SJCRH30 (cell line): Measurements from ENCODE around the gene GRK5. TPM values are rescaled to one million over a fixed set of nuclear protein-coding genes. Genes with fewer than 3 reads are reported as not detected.

Experiments
- DNase-seq, 2 experiments: peaks; one replicate each; pipeline ENCODE4 v3.0.0-alpha.2; 2015 to 2020
- H3K27ac ChIP-seq: fragments of 250-450 bp; sonication (Bioruptor Pico); 2 replicates; pipeline ENCODE4 v1.5.1; 2020; ENCODE audit warnings: mild to moderate bottlenecking, moderate library complexity
- H3K27me3 ChIP-seq: fragments of 250-450 bp; sonication (Bioruptor Pico); 2 replicates; pipeline ENCODE4 v1.5.1; 2020; ENCODE audit warnings: mild to moderate bottlenecking, moderate library complexity
- H3K36me3 ChIP-seq: fragments of 250-450 bp; sonication (Bioruptor Pico); 2 replicates; pipeline ENCODE4 v1.5.1; 2020; ENCODE audit warnings: mild to moderate bottlenecking, moderate library complexity
- H3K4me1 ChIP-seq: fragments of 250-450 bp; sonication (Bioruptor Pico); 2 replicates; pipeline ENCODE4 v1.5.1; 2020; ENCODE audit warnings: mild to moderate bottlenecking, moderate library complexity
- H3K4me3 ChIP-seq: fragments of 250-450 bp; sonication (Bioruptor Pico); 2 replicates; pipeline ENCODE4 v1.5.1; 2020; ENCODE audit warnings: mild to moderate bottlenecking, moderate library complexity
- H3K9me3 ChIP-seq: fragments of 250-450 bp; sonication (Bioruptor Pico); replicated peaks from 2 replicates; pipeline ENCODE4 v1.5.1; 2020; ENCODE audit warnings: mild to moderate bottlenecking, moderate library complexity
- total RNA-seq: library from RNA; depleted of rRNA; stranded (reverse); fragments of >200 nt; shearing (Covaris generic); gene quantifications from 2 replicates; pipeline ENCODE4 v1.2.3, GENCODE V29; 2014

GRK5 gene
- total RNA-seq, 1 experiment from 2014 or later = 4.4 TPM

DNA sequence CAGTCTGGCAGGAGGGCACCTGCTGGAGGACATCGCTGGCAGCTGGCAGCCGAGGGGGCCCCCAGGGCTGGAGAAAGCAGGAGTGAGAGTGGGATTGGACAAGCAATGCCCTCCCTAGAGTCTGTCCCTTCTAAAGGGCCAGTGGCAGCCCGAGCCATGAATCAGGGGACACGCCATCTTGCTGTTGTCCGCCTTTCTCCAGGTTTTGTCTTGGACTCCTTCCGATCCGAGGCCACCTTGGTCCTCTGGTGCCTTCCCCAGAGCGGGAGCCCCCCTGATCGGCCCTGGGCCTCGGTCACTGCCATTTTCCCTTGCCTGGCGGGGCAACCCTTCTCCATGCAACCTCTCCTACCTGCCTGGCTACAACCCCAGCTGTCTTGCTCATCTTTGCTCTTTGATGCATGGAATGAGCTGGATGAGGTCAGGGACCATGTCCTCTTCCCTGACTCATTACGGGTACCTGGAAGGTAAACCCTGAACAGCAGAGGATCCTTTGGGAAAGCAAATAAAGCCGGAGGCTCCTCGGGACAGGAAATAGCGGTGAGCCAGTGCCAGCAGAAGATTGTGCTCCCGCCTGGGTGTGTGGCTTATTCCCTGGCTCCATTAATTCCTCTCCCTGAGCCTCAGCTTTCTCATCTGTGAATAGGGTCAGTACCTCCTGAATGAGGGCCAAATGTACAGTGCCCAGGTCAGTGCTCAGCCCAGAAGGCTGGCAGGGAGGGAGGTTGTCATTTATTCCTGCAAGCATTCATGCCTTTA, 112.0 kb downstream of the GRK5 start:
- no peak overlapping the region for H3K4me3 ChIP-seq
- H3K27ac ChIP-seq = no peak overlapping the region
- H3K4me1 ChIP-seq = peaks cover 59% of the 10 kb centered on the region
- no peaks in the 10 kb centered on the region for H3K36me3 ChIP-seq
- DNase-seq = peak; percentile 37 to 47
- no peaks in the 10 kb centered on the region for H3K27me3 ChIP-seq
- H3K9me3 ChIP-seq = no peaks in the 10 kb centered on the region

DNA sequence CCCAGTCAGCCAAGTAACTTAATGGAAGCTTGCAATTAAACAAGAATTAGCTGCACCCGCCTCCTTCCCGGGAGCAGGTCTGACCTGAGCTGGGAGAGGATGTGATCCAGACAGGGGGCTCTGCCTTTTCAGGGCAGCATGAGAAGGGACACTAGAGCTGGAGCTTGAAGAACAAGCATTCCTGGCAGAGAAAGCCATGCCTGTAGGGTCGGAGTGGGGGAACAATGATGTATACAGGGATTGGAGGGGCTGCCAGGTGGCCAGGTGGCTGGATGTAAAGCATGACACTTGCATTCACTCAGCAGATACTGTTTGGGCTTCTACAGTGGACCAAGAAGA, 112.5 kb downstream of the GRK5 start:
- no peaks in the 10 kb centered on the region for H3K9me3 ChIP-seq
- H3K4me1 ChIP-seq = peaks cover 54% of the 10 kb centered on the region
- DNase-seq = no peak
- H3K4me3 ChIP-seq = no peak overlapping the region
- H3K27ac ChIP-seq = no peak overlapping the region
- no peaks in the 10 kb centered on the region for H3K36me3 ChIP-seq
- H3K27me3 ChIP-seq = no peaks in the 10 kb centered on the region

DNA sequence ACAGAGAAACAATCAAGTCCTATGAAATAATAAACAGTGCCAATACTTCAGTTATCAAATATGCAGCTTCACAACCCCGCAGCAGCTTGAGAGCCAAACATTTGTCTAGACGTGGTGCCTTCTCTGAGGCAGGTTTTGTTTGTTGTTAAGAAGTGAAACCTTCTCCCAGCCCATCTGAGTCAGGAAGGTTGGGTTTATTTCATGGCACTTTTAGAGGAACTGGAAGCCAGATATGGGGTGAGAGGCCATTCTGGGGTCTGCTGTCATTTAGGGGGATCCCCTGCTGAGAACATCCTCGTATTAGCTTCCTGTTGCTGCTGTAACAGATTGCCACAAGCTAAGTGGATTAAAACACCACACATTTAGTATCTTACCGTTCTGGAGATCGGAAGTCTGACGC, 113.6 kb downstream of the GRK5 start:
- DNase-seq = no peak
- Histone ChIP-seq H3K27ac (no peak overlapping the region), H3K4me3 (no peak overlapping the region), H3K9me3 (no peaks in the 10 kb centered on the region), H3K4me1 (peaks cover 43% of the 10 kb centered on the region), H3K36me3 (no peaks in the 10 kb centered on the region), H3K27me3 (no peaks in the 10 kb centered on the region)

DNA sequence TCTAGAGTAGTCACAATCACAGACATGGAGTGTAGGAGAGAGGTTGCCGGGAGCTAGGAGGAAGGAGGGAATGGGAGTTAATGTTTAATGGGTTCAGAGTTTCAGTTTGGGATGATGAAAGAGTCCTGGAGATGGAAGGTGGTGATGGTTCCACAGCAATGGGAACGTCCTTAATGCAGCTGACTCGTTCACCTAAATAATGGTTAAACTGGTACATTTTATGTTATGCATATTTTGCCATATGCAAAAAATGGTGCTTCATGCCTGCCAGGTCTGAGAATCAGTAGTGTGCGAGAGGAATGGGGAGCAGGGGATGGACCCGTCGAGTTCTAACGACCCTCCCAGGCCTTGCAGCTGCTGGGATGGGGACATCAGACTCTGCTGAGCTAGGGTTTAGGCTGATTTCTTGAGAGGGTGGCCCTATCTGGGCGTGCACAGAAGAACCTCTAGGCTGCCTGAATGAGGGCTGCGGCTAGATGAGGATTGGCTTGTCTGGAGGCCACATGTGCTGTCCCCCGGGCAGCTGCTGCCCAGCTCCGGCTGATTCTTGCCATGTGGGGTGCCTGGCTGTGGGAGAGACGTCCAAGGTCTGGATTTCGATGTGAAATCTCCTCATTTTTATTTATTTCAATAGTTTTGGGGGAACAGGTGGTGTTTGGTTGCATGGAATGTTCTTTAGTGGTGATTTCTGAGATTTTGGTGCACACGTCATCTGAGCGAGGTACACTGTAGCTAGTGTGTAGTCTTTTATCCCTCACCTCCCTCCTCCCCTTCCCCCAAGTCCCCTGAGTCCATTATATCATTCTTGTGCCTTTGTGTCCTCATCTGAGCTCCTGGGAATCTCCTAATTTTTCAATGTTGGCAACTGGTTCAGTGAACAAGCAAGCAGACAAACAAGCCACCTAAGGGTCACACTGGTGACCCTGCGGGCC, 116.0 kb downstream of the GRK5 start:
- H3K4me3 ChIP-seq = no peak overlapping the region
- H3K27me3 ChIP-seq = no peaks in the 10 kb centered on the region
- no peaks in the 10 kb centered on the region for H3K9me3 ChIP-seq
- no peaks in the 10 kb centered on the region for H3K36me3 ChIP-seq
- peak; percentile 46 to 54 for DNase-seq
- peaks cover 19% of the 10 kb centered on the region for H3K4me1 ChIP-seq
- H3K27ac ChIP-seq = no peak overlapping the region

DNA sequence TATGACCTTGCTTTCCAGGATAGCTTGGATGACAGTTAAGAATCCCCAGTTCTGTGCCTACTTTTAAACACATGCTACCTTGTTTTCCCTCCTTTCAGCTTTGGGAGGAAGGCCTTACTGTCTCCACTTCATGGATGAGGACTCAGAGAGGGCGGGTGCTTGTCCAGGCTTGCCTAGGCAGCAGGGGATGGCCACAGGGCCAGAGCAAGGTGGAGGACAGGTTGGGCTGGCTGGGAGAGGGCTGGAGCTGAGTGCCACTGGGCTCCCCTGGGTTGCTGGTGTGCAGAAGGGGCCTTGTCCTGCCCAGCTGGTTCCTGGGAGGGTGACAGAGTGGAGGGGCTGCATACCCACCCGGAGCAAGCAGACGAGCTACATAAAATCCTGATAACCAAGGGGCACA, 117.8 kb downstream of the GRK5 start:
- no peak for DNase-seq
- no peaks in the 10 kb centered on the region for H3K9me3 ChIP-seq
- H3K27ac ChIP-seq = no peak overlapping the region

DNA sequence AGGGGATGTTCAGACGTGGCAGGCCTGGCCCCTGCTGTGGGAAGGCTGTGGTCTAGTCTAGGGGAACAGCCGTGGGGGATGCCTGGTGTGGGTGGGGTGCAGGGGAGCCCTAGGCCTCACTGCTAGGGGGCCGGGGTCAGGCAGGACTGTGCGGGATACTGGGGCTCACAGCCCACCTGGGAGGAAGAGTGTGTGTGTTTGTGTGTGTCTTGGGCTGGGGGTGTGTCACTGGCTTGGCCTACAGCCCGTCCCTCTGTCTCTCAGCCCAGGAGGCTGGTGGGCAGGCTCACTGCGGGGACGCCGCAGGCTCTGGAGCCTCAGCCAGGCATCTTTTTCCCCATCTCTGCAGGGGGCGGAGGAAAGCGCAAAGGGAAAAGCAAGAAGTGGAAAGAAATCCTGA, 118.8 kb downstream of the GRK5 start:
- H3K27me3 ChIP-seq = no peaks in the 10 kb centered on the region
- no peak overlapping the region for H3K4me3 ChIP-seq
- H3K27ac ChIP-seq = no peak overlapping the region
- no peaks in the 10 kb centered on the region for H3K36me3 ChIP-seq
- peaks cover 7% of the 10 kb centered on the region; the same call in 1 of the 2 replicates for H3K4me1 ChIP-seq
- DNase-seq = no peak
- H3K9me3 ChIP-seq = no peaks in the 10 kb centered on the region

More for the DNA sequence above, 117.8 kb downstream of the GRK5 start:
- H3K4me1 ChIP-seq = peaks cover 7% of the 10 kb centered on the region; the same call in 1 of the 2 replicates
- no peaks in the 10 kb centered on the region for H3K27me3 ChIP-seq
- H3K4me3 ChIP-seq = no peak overlapping the region
- H3K36me3 ChIP-seq = no peaks in the 10 kb centered on the region

DNA sequence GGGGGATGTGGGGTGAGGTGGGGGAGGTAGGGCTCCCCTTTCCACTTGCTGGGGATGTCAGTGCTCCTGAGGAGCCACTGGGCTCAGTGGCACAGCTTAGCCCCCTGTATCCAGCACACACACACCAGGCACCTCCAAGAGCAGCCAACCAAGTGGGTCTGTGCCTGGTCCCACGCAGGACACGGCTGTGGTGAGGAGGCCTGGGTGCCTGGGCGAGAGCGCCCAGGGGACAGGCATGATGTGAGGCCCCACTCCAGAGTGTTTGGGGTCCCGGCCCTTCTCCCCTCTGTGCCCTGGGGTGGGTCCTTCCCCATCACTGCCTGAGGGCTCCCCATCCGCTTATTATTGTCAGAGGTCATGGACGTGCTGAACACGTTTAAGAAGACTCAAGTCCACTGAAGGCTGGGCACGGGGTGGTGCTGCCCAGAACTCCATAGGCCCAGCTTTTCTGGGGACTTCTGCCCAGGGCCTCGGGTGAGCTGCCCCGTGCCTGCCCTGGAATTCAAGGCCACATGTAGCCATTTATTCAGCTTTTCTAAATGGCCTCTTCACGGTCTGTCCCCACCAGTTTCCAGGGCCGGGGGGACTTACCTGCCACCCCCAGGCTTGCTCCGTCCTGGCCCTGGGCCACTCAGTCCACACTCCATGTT, 119.8 kb downstream of the GRK5 start:
- no peak for DNase-seq
- H3K27me3 ChIP-seq = no peaks in the 10 kb centered on the region
- no peak overlapping the region for H3K4me3 ChIP-seq
- H3K36me3 ChIP-seq = no peaks in the 10 kb centered on the region
- peaks cover 7% of the 10 kb centered on the region; the same call in 1 of the 2 replicates for H3K4me1 ChIP-seq
- no peaks in the 10 kb centered on the region for H3K9me3 ChIP-seq
- no peak overlapping the region for H3K27ac ChIP-seq

DNA sequence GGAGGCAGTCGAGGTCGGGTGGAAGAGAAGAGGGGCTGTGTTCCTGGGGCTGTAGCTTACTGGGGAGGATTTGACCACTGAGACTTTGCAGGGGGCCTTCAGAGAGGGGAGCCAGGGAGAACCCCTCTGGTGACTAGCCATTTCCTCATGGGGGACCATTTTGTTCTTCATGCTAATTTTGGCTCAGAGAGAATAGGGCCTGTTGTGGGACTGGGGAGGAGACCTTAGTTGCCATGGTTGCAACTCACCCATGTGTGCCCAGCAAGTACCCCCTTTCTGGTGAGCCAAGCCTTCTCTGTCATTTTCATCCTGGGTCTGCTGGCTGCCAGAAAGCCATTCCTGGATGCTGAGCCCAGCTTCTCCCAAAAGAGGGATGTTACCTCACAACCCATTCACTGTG, 120.9 kb downstream of the GRK5 start:
- no peaks in the 10 kb centered on the region for H3K9me3 ChIP-seq
- H3K27ac ChIP-seq = no peak overlapping the region
- H3K4me1 ChIP-seq = peaks cover 7% of the 10 kb centered on the region; the same call in 1 of the 2 replicates
- DNase-seq = no peak
- no peak overlapping the region for H3K4me3 ChIP-seq
- no peaks in the 10 kb centered on the region for H3K36me3 ChIP-seq
- no peaks in the 10 kb centered on the region for H3K27me3 ChIP-seq

DNA sequence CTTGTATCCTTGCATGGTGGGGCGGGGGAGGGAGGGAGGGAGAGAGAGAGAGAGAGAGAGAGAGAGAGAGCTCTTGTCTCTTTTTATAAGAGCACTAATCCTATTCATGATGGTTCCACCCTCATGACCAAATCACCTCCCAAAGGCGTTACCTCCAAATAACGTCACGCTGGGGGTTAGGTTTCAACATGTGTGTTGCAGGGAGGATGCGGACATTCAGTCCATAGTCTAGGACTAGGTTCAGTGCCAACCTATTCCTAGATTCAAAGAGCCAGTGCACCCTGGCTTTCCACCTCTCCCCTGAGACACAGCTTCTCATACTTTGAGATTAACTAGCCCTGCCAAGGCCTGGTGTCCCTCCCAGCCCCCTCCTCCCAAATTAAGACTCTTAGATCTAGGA, 123.0 kb downstream of the GRK5 start:
- Histone ChIP-seq H3K9me3 (no peaks in the 10 kb centered on the region), H3K27ac (no peak overlapping the region), H3K4me1 (peaks cover 6% of the 10 kb centered on the region; the same call in 1 of the 2 replicates), H3K4me3 (no peak overlapping the region), H3K27me3 (no peaks in the 10 kb centered on the region), H3K36me3 (no peaks in the 10 kb centered on the region)
- DNase-seq = peak in 1 of 2 experiments; percentile 62

DNA sequence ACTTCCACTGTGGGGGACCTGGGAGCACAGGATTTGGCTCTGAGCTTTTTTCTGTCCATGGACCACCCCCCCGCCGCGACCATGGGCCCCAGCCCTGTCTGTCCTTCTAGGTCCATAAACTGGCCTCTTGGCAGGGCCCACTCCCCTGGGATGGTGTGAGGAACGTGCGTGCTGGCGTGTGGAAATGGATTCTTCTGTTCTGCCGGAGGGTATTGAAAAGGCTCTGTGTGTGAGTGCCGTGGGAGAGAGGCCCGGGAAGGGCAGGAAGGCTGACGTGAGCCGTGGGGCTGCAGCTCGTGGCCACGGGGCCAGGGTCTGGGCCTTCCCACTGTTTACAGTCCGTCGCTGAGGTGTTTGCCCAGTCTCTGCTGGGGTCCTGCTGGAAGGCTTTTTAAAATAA, 123.7 kb downstream of the GRK5 start:
- no peaks in the 10 kb centered on the region for H3K36me3 ChIP-seq
- no peak for DNase-seq
- H3K4me3 ChIP-seq = no peak overlapping the region
- no peak overlapping the region for H3K27ac ChIP-seq
- no peaks in the 10 kb centered on the region for H3K9me3 ChIP-seq
- no peaks in the 10 kb centered on the region for H3K27me3 ChIP-seq
- H3K4me1 ChIP-seq = peaks cover 13% of the 10 kb centered on the region

DNA sequence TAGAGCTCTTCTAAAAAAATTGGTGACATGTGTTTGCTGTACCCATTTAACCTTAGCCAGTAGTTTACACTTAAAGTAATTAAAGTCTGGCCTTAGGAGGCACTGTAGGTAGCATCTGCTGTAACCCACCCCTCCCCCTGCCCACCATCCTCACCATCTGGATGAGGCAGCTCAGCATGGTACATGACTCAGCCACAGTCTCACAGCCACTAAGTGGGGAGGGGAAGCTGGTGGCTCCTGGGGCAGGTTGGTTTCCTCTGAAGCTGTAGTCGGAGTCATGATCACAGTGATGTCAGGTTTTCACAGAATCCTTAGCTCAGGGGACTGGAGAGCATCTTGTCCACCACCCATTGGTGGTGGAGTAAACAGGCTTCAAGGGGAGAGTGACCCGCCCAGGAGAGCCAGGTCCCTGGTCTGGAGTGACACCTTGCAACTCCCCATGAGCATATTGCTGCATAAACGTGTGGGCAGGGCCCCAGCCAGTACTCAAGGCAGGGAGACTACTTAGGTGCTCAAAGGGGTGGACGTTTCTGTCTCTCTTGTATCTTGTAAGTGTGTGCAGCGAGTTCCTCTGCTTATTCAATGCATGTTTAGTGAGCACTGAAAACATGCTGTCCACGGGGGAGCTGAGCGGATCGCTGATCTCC, 125.9 kb downstream of the GRK5 start:
- Histone ChIP-seq H3K27ac (no peak overlapping the region), H3K36me3 (no peaks in the 10 kb centered on the region), H3K9me3 (no peaks in the 10 kb centered on the region), H3K27me3 (no peaks in the 10 kb centered on the region), H3K4me3 (no peak overlapping the region), H3K4me1 (peaks cover 21% of the 10 kb centered on the region)
- DNase-seq = no peak

DNA sequence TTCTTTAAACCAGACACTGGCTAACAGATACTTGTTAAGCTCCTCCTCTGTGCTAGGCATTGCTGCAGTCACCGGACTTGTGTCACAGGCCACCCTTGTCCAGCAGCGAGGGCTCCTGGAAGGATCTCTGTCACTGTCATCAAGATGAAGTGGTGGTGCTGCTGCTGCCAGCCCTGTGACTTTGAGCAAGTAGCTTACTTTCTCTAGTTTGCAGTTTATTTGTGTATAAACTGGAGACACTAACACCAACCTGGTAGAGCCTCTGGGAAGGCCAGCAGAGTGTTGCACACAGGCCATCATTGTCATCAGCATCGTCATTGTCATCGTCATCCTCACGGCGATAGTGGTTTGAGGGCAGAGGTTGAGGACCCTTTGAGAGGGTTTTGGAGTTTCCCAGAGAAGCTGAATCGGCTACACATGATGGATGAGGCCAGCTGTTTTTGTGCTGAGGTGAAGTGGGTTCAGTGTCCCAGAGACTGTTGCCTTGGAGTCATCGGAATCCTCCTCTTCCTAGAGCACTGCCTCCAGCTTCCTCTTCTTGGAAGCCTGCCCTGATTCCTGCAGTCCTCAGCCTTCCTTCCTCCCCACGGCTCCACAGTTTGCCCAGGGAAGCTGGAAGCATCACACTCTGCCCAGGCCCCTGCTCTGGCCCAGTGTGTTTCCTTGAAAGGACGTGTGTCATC, 128.4 kb downstream of the GRK5 start:
- Histone ChIP-seq H3K36me3 (no peaks in the 10 kb centered on the region), H3K27me3 (no peaks in the 10 kb centered on the region), H3K9me3 (no peaks in the 10 kb centered on the region), H3K4me1 (peaks cover 22% of the 10 kb centered on the region), H3K27ac (no peak overlapping the region), H3K4me3 (no peak overlapping the region)
- DNase-seq = peak; percentile 55 to 80

DNA sequence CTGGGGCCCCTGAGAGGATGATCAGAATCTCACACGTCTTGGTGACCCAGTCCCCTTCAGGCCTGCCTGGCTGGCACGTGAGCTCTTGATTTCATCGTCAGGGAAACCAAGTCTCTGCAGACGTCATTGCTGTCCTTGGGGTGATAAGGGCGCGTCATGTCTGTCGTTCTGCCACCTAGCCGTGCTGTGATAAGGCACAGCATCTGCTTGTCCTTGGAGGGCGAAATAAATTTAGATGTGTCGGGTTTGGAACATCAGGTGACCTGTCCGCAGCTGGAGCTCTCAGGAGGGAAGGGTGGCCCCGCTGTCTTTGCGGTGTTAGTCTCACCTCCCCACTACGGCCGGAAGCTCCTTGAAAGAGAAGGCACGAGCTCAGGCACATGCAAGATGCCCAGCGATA, 129.2 kb downstream of the GRK5 start:
- no peak for DNase-seq
- Histone ChIP-seq H3K9me3 (no peaks in the 10 kb centered on the region), H3K27me3 (no peaks in the 10 kb centered on the region), H3K4me1 (peaks cover 25% of the 10 kb centered on the region), H3K4me3 (no peak overlapping the region), H3K36me3 (no peaks in the 10 kb centered on the region), H3K27ac (no peak overlapping the region)

DNA sequence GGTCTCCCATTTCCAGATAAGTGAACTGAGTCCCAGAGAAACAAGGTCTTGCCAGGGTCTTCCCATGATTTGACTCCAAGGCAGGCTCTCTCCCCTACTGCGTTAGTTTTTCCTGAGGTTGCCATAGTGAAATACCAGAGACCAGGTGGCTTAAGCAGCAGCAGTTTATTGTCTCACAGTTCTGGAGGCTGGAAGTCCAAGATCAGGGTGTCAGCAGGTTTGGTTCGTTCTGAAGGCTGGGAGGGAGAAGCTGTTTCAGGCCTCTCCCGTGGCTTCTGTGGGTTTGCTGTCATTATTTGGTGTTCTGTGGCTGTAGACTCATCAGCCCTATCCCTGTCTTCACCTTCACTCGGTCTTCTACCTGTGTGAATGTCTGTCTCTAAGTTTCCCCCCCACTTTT, 129.9 kb downstream of the GRK5 start:
- Histone ChIP-seq H3K4me1 (peaks cover 31% of the 10 kb centered on the region), H3K27me3 (no peaks in the 10 kb centered on the region), H3K4me3 (no peak overlapping the region), H3K9me3 (no peaks in the 10 kb centered on the region), H3K36me3 (no peaks in the 10 kb centered on the region), H3K27ac (no peak overlapping the region)
- DNase-seq = no peak
